Keratinocyte (primary cell): ENCODE measurements around the gene KCNT2. TPM values are rescaled to one million over a fixed set of nuclear protein-coding genes. Genes with fewer than 3 reads are reported as not detected.

Source experiments
- DNase-seq: peaks from one replicate; pipeline ENCODE4 v3.0.0-alpha.2; 2011; ENCODE audit warnings: low read depth, missing footprints, low spot score
- FAIRE-seq: peaks from 2 replicates; lab custom pipeline; 2011; peaks lifted over from hg19 to GRCh38; lab: Jason Lieb, UNC
- H2AFZ ChIP-seq: 2 replicates; pipeline ENCODE4 v1.6.0; 2012; ENCODE audit warnings: low read length, control low read depth, inconsistent platforms; ENCODE audit not compliant: control insufficient read depth
- H3K27ac ChIP-seq: 2 replicates; pipeline ENCODE4 v1.5.1; 2011; ENCODE audit warnings: low read length; ENCODE audit not compliant: control insufficient read depth, insufficient read depth
- H3K27me3 ChIP-seq: 3 replicates; pipeline ENCODE4 v1.6.0; 2011; ENCODE audit warnings: low read length; ENCODE audit not compliant: control insufficient read depth, insufficient read depth; ENCODE audit errors: extremely low read depth
- H3K36me3 ChIP-seq, 2 experiments: 2 replicates in 1 of 2; 3 replicates in 1 of 2; pipeline ENCODE4 v1.5.1; 2011; ENCODE audit warnings: low read length in 2 of 2, mild to moderate bottlenecking in 1 of 2; ENCODE audit not compliant: control insufficient read depth in 2 of 2, insufficient read depth in 2 of 2; ENCODE audit errors: extremely low read depth in 1 of 2
- H3K4me1 ChIP-seq: 3 replicates; pipeline ENCODE4 v1.5.1; 2011; ENCODE audit warnings: low read length; ENCODE audit not compliant: control insufficient read depth, insufficient read depth; ENCODE audit errors: extremely low read depth
- H3K4me2 ChIP-seq: 3 replicates; pipeline ENCODE4 v1.6.0; 2011; ENCODE audit warnings: low read depth, low read length; ENCODE audit not compliant: control insufficient read depth, insufficient read depth; ENCODE audit errors: extremely low read depth
- H3K4me3 ChIP-seq, 3 experiments: fragments of 200-600 bp in 1 of 3; sonication (generic) in 1 of 3; 2 replicates in 2 of 3; 3 replicates in 1 of 3; pipeline ENCODE4 v1.5.1; 2011 to 2016; ENCODE audit warnings: low read length in 3 of 3, mild to moderate bottlenecking in 3 of 3, control low read depth in 2 of 3, inconsistent platforms in 1 of 3, low read depth in 1 of 3, mixed read lengths in 1 of 3, mixed run types in 1 of 3, moderate library complexity in 1 of 3; ENCODE audit not compliant: control insufficient read depth in 2 of 3, insufficient read depth in 2 of 3; ENCODE audit errors: extremely low read depth in 1 of 3
- H3K79me2 ChIP-seq: 2 replicates; pipeline ENCODE4 v1.6.0; 2012; ENCODE audit warnings: low read length; ENCODE audit not compliant: control insufficient read depth, insufficient read depth
- H3K9ac ChIP-seq: 3 replicates; pipeline ENCODE4 v1.6.0; 2011; ENCODE audit warnings: low read length; ENCODE audit not compliant: control insufficient read depth, insufficient read depth; ENCODE audit errors: extremely low read depth
- H3K9me1 ChIP-seq: 3 replicates; pipeline ENCODE4 v1.6.0; 2011; ENCODE audit warnings: low read length; ENCODE audit not compliant: control insufficient read depth, insufficient read depth; ENCODE audit errors: extremely low read depth
- H3K9me3 ChIP-seq: 2 replicates; pipeline ENCODE4 v1.5.1; 2012; ENCODE audit warnings: low read depth, low read length; ENCODE audit not compliant: control insufficient read depth
- H4K20me1 ChIP-seq: 3 replicates; pipeline ENCODE4 v1.6.0; 2011; ENCODE audit warnings: low read length; ENCODE audit not compliant: control insufficient read depth, insufficient read depth; ENCODE audit errors: extremely low read depth
- EZH2 ChIP-seq: IDR thresholded peaks from one replicate; pipeline ENCODE4 v1.6.1; 2012; ENCODE audit warnings: inconsistent platforms, mild to moderate bottlenecking, low read length, moderate library complexity
- dilution Hi-C: fragments of 300-500 bp; cut with MboI; formaldehyde crosslinking; loops from one replicate; pipeline ENCODE4 v1.7.0; 2020; ENCODE audit warnings: low sequenced_read_pairs; ENCODE audit not compliant: extremely low pct_ligation_motif_present
- polyA plus RNA-seq, 5 experiments: library from polyadenylated mRNA; depleted of rRNA in 3 of 5; stranded (reverse) in 3 of 5; stranded (forward) in 1 of 5; unstranded in 1 of 5; fragments of >200 nt; gene quantifications; 1 replicate in 1 of 5; 2 replicates in 3 of 5; 3 replicates in 1 of 5; pipeline versions ENCODE4 v1.2.1 to v1.2.3, GENCODE V29; 2011 to 2012; ENCODE audit warnings: missing spikeins in 2 of 5, low read depth in 1 of 5, low replicate concordance in 1 of 5
- small RNA-seq, 3 experiments: library from RNA; depleted of rRNA; stranded (forward); fragments of <200 nt; gene quantifications; one replicate each; pipeline ENCODE3, GENCODE V24; 2012; ENCODE audit warnings: low read depth in 3 of 3, low replicate concordance in 1 of 3; ENCODE audit not compliant: insufficient read length in 3 of 3
- TF ChIP-seq, protein P1 (sequence below), 3 experiments: IDR thresholded peaks in 1 of 3; conservative IDR thresholded peaks in 1 of 3; optimal IDR thresholded peaks in 1 of 3; 2 replicates in 2 of 3; 3 replicates in 1 of 3; pipeline versions ENCODE3 to v1.5.1; 2011; ENCODE audit warnings: low read length in 3 of 3, mild to moderate bottlenecking in 3 of 3, moderate library complexity in 2 of 3, control low read depth in 1 of 3, inconsistent platforms in 1 of 3; ENCODE audit not compliant: insufficient read depth in 2 of 3; ENCODE audit errors: extremely low read depth in 1 of 3

Gene KCNT2
- polyA plus RNA-seq, 1 donor (not counting 4 experiments of a cell fraction or from before 2014, with no cell fraction given), result not detected

DNA sequence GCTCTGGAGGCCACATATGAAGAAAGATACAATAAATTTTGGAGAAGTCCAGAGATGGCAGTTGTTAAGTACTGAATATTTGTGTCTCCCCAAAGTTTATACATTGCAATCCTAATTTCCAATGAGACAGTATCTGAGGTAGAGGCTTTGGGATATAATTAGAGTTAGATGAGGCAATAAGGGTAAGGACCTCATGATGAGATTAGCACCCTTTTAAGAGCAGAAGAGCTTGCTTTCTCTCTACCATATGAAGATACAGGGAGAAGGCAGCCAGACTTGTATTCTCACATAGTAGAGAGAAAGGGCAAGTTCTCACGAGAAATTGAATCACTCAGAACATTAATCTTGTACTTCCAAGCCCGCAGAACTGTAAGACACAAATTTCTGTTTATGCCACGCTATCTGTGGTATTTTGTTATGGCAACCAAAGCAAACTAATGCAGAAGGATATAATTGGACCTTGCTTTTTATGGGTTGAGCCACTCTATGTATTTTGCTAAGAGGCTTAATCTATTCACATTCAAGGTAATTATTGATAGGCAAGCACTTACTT lies 430.1 kb downstream of the KCNT2 start:
- no peaks in the 10 kb centered on the region for H3K79me2 ChIP-seq
- H3K4me3 ChIP-seq, result no peak overlapping the region
- peak overlapping the region; percentile 50 for H2AFZ ChIP-seq
- FAIRE-seq, result no peak
- H3K9me1 ChIP-seq, result no peaks in the 10 kb centered on the region
- H3K27ac ChIP-seq, result no peak overlapping the region
- no peaks in the 10 kb centered on the region for H3K27me3 ChIP-seq
- no peaks in the 10 kb centered on the region for H3K36me3 ChIP-seq
- DNase-seq, result no peak
- H3K9me3 ChIP-seq, result no peaks in the 10 kb centered on the region
- no peak overlapping the region for H3K4me2 ChIP-seq
- H3K9ac ChIP-seq, result no peak overlapping the region
- H3K4me1 ChIP-seq, result peaks cover 16% of the 10 kb centered on the region
- no peaks in the 10 kb centered on the region for H4K20me1 ChIP-seq
- TF ChIP-seq, protein P1, sequence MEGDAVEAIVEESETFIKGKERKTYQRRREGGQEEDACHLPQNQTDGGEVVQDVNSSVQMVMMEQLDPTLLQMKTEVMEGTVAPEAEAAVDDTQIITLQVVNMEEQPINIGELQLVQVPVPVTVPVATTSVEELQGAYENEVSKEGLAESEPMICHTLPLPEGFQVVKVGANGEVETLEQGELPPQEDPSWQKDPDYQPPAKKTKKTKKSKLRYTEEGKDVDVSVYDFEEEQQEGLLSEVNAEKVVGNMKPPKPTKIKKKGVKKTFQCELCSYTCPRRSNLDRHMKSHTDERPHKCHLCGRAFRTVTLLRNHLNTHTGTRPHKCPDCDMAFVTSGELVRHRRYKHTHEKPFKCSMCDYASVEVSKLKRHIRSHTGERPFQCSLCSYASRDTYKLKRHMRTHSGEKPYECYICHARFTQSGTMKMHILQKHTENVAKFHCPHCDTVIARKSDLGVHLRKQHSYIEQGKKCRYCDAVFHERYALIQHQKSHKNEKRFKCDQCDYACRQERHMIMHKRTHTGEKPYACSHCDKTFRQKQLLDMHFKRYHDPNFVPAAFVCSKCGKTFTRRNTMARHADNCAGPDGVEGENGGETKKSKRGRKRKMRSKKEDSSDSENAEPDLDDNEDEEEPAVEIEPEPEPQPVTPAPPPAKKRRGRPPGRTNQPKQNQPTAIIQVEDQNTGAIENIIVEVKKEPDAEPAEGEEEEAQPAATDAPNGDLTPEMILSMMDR (optimal IDR thresholded peaks at IDR 0.05 in 1 of 3, IDR thresholded peaks at IDR 0.05 in 1 of 3, conservative IDR thresholded peaks at IDR 0.05 in 1 of 3; ENCODE audit: extremely low read depth in 1 of 3, insufficient read depth in 2 of 3, low read length in 3 of 3), result no peak
- no peak for TF ChIP-seq EZH2
- dilution Hi-C loops, result no loop called here

Small RNA genes lying within 50 kb of the gene (small RNA-seq; reads per million reads assigned to genes)
- 0 to 0.67 (median 0) reads per million in 3 experiments for gene MIR4735

Other genes starting within 250 kb of the KCNT2 start
- gene CFH, start 43.6 kb upstream of the KCNT2 start, polyA plus RNA-seq, result 1.7 to 7.4 TPM (median 3.7 TPM) in 3 replicates
- gene CFHR3, start 166.4 kb upstream of the KCNT2 start, polyA plus RNA-seq, result not detected in 3 replicates
- not detected in 3 replicates for gene CFHR1, start 211.3 kb upstream of the KCNT2 start, polyA plus RNA-seq